H1 (cell line): ENCODE data around the gene CMBL. TPM values are rescaled to one million over a fixed set of nuclear protein-coding genes. Genes with fewer than 3 reads are reported as not detected.

Source experiments
- CTCF ChIA-PET: fragments of 300-600 bp; sonication (Branson Sonifier 250); formaldehyde crosslinking; loops from one replicate; lab custom pipeline; 2021; ENCODE audit not compliant: partially characterized antibody; lab: Charles Lee
- POLR2A ChIA-PET: fragments of 300-600 bp; sonication (Branson Sonifier 250); formaldehyde crosslinking; loops from one replicate; lab custom pipeline; 2021; ENCODE audit warnings: inconsistent platforms; ENCODE audit not compliant: partially characterized antibody; lab: Charles Lee
- DNase-seq, 2 experiments: peaks; one replicate each; pipeline versions ENCODE4 v3.0.0 to v3.0.0-alpha.2; 2010 to 2022; ENCODE audit warnings: low spot score in 2 of 2, low read depth in 1 of 2, mixed read lengths in 1 of 2
- FAIRE-seq: peaks from 2 replicates; lab custom pipeline; 2011; peaks lifted over from hg19 to GRCh38; lab: Jason Lieb, UNC
- H2AFZ ChIP-seq: 2 replicates; pipeline ENCODE4 v1.8.1; 2012; ENCODE audit warnings: low read length, inconsistent platforms
- H2AK5ac ChIP-seq: 2 replicates; pipeline ENCODE4 v1.6.1; 2013; ENCODE audit warnings: low read depth, low read length
- H2BK120ac ChIP-seq: replicated peaks from 2 replicates; pipeline ENCODE3; 2013; ENCODE audit warnings: low read depth, low read length, inconsistent platforms
- H2BK12ac ChIP-seq: 2 replicates; pipeline ENCODE4 v1.6.1; 2013; ENCODE audit warnings: low read depth, low read length
- H2BK15ac ChIP-seq: 2 replicates; pipeline ENCODE4 v1.6.1; 2013; ENCODE audit warnings: low read length
- H2BK20ac ChIP-seq: 2 replicates; pipeline ENCODE4 v1.6.1; 2013; ENCODE audit warnings: low read length
- H2BK5ac ChIP-seq: 2 replicates; pipeline ENCODE4 v1.6.1; 2013; ENCODE audit warnings: low read depth, low read length
- H3K14ac ChIP-seq: 2 replicates; pipeline ENCODE4 v1.6.1; 2013; ENCODE audit warnings: inconsistent platforms; ENCODE audit not compliant: insufficient read length
- H3K18ac ChIP-seq: 2 replicates; pipeline ENCODE4 v1.6.1; 2013; ENCODE audit warnings: low read length; ENCODE audit errors: extremely low read depth
- H3K23ac ChIP-seq: 2 replicates; pipeline ENCODE4 v1.6.1; 2013; ENCODE audit warnings: inconsistent platforms; ENCODE audit not compliant: insufficient read length
- H3K23me2 ChIP-seq: 2 replicates; pipeline ENCODE4 v1.6.1; 2013; ENCODE audit warnings: low read depth, low read length
- H3K27ac ChIP-seq: 2 replicates; pipeline ENCODE4 v1.6.1; 2011; ENCODE audit warnings: low read depth, low read length, inconsistent platforms
- H3K27me3 ChIP-seq, 4 experiments: replicated peaks in 1 of 4; 1 replicate in 1 of 4; 2 replicates in 3 of 4; pipeline versions ENCODE4 v1.6.1 to v1.8.1; 2011 to 2013; ENCODE audit warnings: low read length in 3 of 4, mild to moderate bottlenecking in 3 of 4, inconsistent platforms in 2 of 4, mixed read lengths in 2 of 4, moderate library complexity in 1 of 4; ENCODE audit not compliant: control insufficient read depth in 3 of 4, insufficient read depth in 3 of 4; ENCODE audit errors: extremely low read depth in 1 of 4
- H3K36me3 ChIP-seq, 4 experiments: 2 replicates each; pipeline versions ENCODE4 v1.6.1 to v1.8.1; 2011 to 2013; ENCODE audit warnings: mild to moderate bottlenecking in 4 of 4, low read length in 3 of 4, moderate library complexity in 2 of 4, control low read depth in 1 of 4, inconsistent platforms in 1 of 4; ENCODE audit not compliant: insufficient read depth in 4 of 4, control insufficient read depth in 2 of 4
- H3K4ac ChIP-seq: replicated peaks from 2 replicates; pipeline ENCODE3; 2013; ENCODE audit warnings: low read length, low read depth, mixed read lengths, inconsistent platforms; ENCODE audit not compliant: insufficient read length
- H3K4me1 ChIP-seq, 4 experiments: replicated peaks in 1 of 4; 1 replicate in 1 of 4; 2 replicates in 3 of 4; pipeline versions ENCODE4 v1.6.1 to v1.8.1; 2011 to 2013; ENCODE audit warnings: low read length in 3 of 4, inconsistent platforms in 2 of 4, mixed read lengths in 1 of 4; ENCODE audit not compliant: insufficient read depth in 4 of 4, control insufficient read depth in 3 of 4
- H3K4me2 ChIP-seq, 2 experiments: 2 replicates each; pipeline versions ENCODE4 v1.6.1 to v1.8.1; 2011 to 2013; ENCODE audit warnings: low read depth in 2 of 2, low read length in 2 of 2, control low read depth in 1 of 2, inconsistent platforms in 1 of 2, mild to moderate bottlenecking in 1 of 2; ENCODE audit not compliant: insufficient read depth in 1 of 2
- H3K4me3 ChIP-seq, 4 experiments: fragments of 200-600, 300-600 bp in 1 of 4; sonication (generic), shearing (Covaris generic), sonication (Bioruptor Twin) in 1 of 4; 2 replicates each; pipeline versions ENCODE4 v1.5.1 to v1.8.1; 2011 to 2016; ENCODE audit warnings: low read length in 4 of 4, low read depth in 3 of 4, control low read depth in 2 of 4, inconsistent platforms in 2 of 4, mild to moderate bottlenecking in 2 of 4, mixed read lengths in 1 of 4, moderate library complexity in 1 of 4; ENCODE audit not compliant: insufficient read depth in 2 of 4; ENCODE audit errors: extremely low read depth in 1 of 4
- H3K56ac ChIP-seq: replicated peaks from 2 replicates; pipeline ENCODE3; 2013; ENCODE audit warnings: low read depth, mild to moderate bottlenecking, mixed read lengths, low read length, inconsistent platforms; ENCODE audit not compliant: insufficient read length
- H3K79me1 ChIP-seq: 2 replicates; pipeline ENCODE4 v1.6.1; 2013; ENCODE audit warnings: low read depth, low read length, control low read depth
- H3K79me2 ChIP-seq, 2 experiments: 2 replicates each; pipeline versions ENCODE4 v1.6.1 to v1.8.1; 2012 to 2013; ENCODE audit warnings: low read length in 2 of 2, mild to moderate bottlenecking in 2 of 2, inconsistent platforms in 1 of 2; ENCODE audit not compliant: insufficient read depth in 2 of 2, control insufficient read depth in 1 of 2
- H3K9ac ChIP-seq, 4 experiments: replicated peaks in 1 of 4; 1 replicate in 1 of 4; 2 replicates in 3 of 4; pipeline versions ENCODE4 v1.6.1 to v1.8.1; 2011 to 2013; ENCODE audit warnings: low read depth in 3 of 4, low read length in 3 of 4, control low read depth in 2 of 4, mild to moderate bottlenecking in 2 of 4, moderate library complexity in 2 of 4, inconsistent platforms in 1 of 4; ENCODE audit errors: extremely low read depth in 1 of 4
- H3K9me3 ChIP-seq, 2 experiments: 2 replicates each; pipeline versions ENCODE4 v1.6.1 to v1.8.1; 2012 to 2013; ENCODE audit warnings: mild to moderate bottlenecking in 2 of 2, moderate library complexity in 2 of 2, control low read depth in 1 of 2, inconsistent platforms in 1 of 2, low read depth in 1 of 2, low read length in 1 of 2, mixed read lengths in 1 of 2; ENCODE audit not compliant: insufficient read depth in 2 of 2
- H4K20me1 ChIP-seq, 2 experiments: replicated peaks in 1 of 2; 2 replicates each; pipeline versions ENCODE3 to v1.8.1; 2011 to 2013; ENCODE audit warnings: inconsistent platforms in 2 of 2, low read length in 2 of 2, mild to moderate bottlenecking in 1 of 2; ENCODE audit not compliant: insufficient read depth in 2 of 2, control insufficient read depth in 1 of 2
- H4K5ac ChIP-seq: 2 replicates; pipeline ENCODE4 v1.6.1; 2013; ENCODE audit warnings: low read length, low read depth, mixed read lengths, inconsistent platforms; ENCODE audit not compliant: insufficient read length
- H4K8ac ChIP-seq: 2 replicates; pipeline ENCODE4 v1.8.0; 2013; ENCODE audit warnings: mild to moderate bottlenecking, moderate library complexity, low read length, inconsistent platforms; ENCODE audit not compliant: insufficient read depth; ENCODE audit errors: extremely low read depth
- H4K91ac ChIP-seq: replicated peaks from 2 replicates; pipeline ENCODE3; 2013; ENCODE audit warnings: low read length, mixed read lengths, inconsistent platforms; ENCODE audit not compliant: insufficient read length
- NANOG ChIP-seq: IDR thresholded peaks from 2 replicates; pipeline ENCODE4 v1.6.1; 2011; ENCODE audit warnings: low read length, low read depth, mild to moderate bottlenecking, inconsistent platforms; ENCODE audit not compliant: insufficient read depth, poor library complexity, severe bottlenecking
- POLR2A ChIP-seq, 2 experiments: IDR thresholded peaks; 1 replicate in 1 of 2; 2 replicates in 1 of 2; pipeline ENCODE4 v1.6.1; 2011; ENCODE audit warnings: low read depth in 2 of 2, low read length in 2 of 2, mild to moderate bottlenecking in 2 of 2; ENCODE audit errors: control extremely low read depth in 1 of 2
- WGBS, 2 experiments: shearing (Covaris generic) in 1 of 2; methylation state at CpG; one replicate each; pipeline versions ENCODE4 v1.1.6 to v1.1.7; 2013 to 2015; ENCODE audit warnings: low lambda C conversion rate in 2 of 2, mixed read lengths in 2 of 2, inconsistent platforms in 1 of 2, low coverage in 1 of 2, missing lambda C conversion rate in 1 of 2; ENCODE audit not compliant: insufficient replicate concordance in 2 of 2, insufficient coverage in 1 of 2, insufficient read length in 1 of 2; ENCODE audit errors: extremely low coverage in 1 of 2, missing lambda C conversion rate in 1 of 2; 5-methylcytosine and 5-hydroxymethylcytosine counted together
- polyA plus RNA-seq, 7 experiments: library from polyadenylated mRNA; depleted of rRNA in 3 of 7; stranded (reverse) in 5 of 7; unstranded in 2 of 7; fragments of >200 nt in 5 of 7; fragments of 200-250 nt in 2 of 7; gene quantifications; 1 replicate in 5 of 7; 2 replicates in 1 of 7; 4 replicates in 1 of 7; pipeline versions ENCODE4 v1.2.1 to v1.2.3, GENCODE V29; 2011 to 2013; ENCODE audit warnings: missing spikeins in 2 of 7, mixed read lengths in 2 of 7
- total RNA-seq: library from RNA; stranded (reverse); fragmentation: NEBNext Ultra II Directional; extraction: Animal tissue kit (Norgen Biotek cat#: 25700); gene quantifications from 2 replicates; pipeline ENCODE4 v1.2.1, GENCODE V29; 2021

The CMBL gene
- total and polyA plus RNA-seq, 2 of the 8 experiments (the other 6 are each of a cell fraction or from before 2014, with no cell fraction given), result 27.9 to 32.1 TPM

GRCh38 chr5:10268100-10268499 is 39.6 kb downstream of the CMBL start:
- ChIA-PET CTCF (interaction anchor here (1.3 kb wide), 1 partner anchor 96 kb away, joined by 3 read pairs; no protein-coding TSS in a partner anchor), POLR2A (interaction anchor here (0.7 to 2.0 kb wide), 7 partner anchors 8 to 16 kb away, joined by 3 to 7 read pairs (median 4); no protein-coding TSS in a partner anchor)
- Histone ChIP-seq H3K23me2 (no peaks in the 10 kb centered on the region; the same call in 1 of the 2 replicates), H3K9ac (no peak overlapping the region), H3K79me2 (no peaks in the 10 kb centered on the region), H3K79me1 (no peaks in the 10 kb centered on the region), H2BK15ac (no peak overlapping the region), H4K8ac (no peak overlapping the region), H3K56ac (no peak overlapping the region), H3K27ac (no peak overlapping the region), H2AK5ac (no peak overlapping the region), H2BK120ac (no peak overlapping the region), H3K18ac (no peak overlapping the region), H3K4ac (no peak overlapping the region), H3K4me3 (no peak overlapping the region), H3K4me2 (no peak overlapping the region), H2BK20ac (no peak overlapping the region), H4K5ac (no peak overlapping the region), H4K20me1 (peaks cover 0 to 4% of the 10 kb centered on the region in 2 experiments), H3K4me1 (peaks cover 0 to 8% (median 2%) of the 10 kb centered on the region in 4 experiments; a peak in 5 of 7 replicates), H3K14ac (no peak overlapping the region), H4K91ac (no peak overlapping the region), H2AFZ (no peak overlapping the region)
- 93% methylated on average over 10 of the region's 10 CpGs; no CpG with 5 or more reads in 1 of the 2 experiments for WGBS, 2 experiments
- no peak for FAIRE-seq
- TF ChIP-seq POLR2A (IDR thresholded peaks at IDR 0.05; ENCODE audit: control extremely low read depth in 1 of 2, low read depth in 2 of 2, low read length in 2 of 2) (no peak), NANOG (no peak)
- TF ChIP-seq, all 59 proteins: peak for 0
- no peak for DNase-seq
- Histone ChIP-seq H3K9me3 (no peaks in the 10 kb centered on the region), H3K36me3 (peaks cover 7 to 28% (median 25%) of the 10 kb centered on the region in 4 experiments), H2BK5ac (no peak overlapping the region), H3K27me3 (no peaks in the 10 kb centered on the region), H3K23ac (no peak overlapping the region), H2BK12ac (no peak overlapping the region)
